ENCODE data around the gene GRIK5.
A peak's percentile ranks its signal among the peaks of the same experiment; 100 is the strongest.
"Not testable (repeated sequence)": the region's sequence is repeated elsewhere in the genome, so short reads cannot be mapped to it uniquely, and the experiment has no call there.

GRIK5 gene

GRCh38 chr19:42069619-42070351 is at the start of gene GRIK5:
Gene GRIK5, minus strand, starts transcription at chr19:42070206. Its CDS starts 4,436 bp downstream, at chr19:42065770.
- no peak for DNase-seq

GRCh38 chr19:42117076-42117475 is 47.1 kb upstream of the GRIK5 start:
- DNase-seq, result no peak

GRCh38 chr19:42116308-42117075 is 46.5 kb upstream of the GRIK5 start:
- DNase-seq, result no peak

- no peak for DNase-seq
Measured at GRCh38 chr19:42115705-42116104, 45.7 kb upstream of the GRIK5 start.

GRCh38 chr19:42115219-42115618 is 45.2 kb upstream of the GRIK5 start:
- DNase-seq, result no peak

GRCh38 chr19:42114412-42114811 is 44.4 kb upstream of the GRIK5 start:
- DNase-seq, result peak; percentile 37

- no peak for DNase-seq
Measured at GRCh38 chr19:42113641-42114348, 43.8 kb upstream of the GRIK5 start.

GRCh38 chr19:42111811-42112210 is 41.8 kb upstream of the GRIK5 start:
- DNase-seq, result no peak

- no peak for DNase-seq
Measured at GRCh38 chr19:42111384-42111783, 41.4 kb upstream of the GRIK5 start.

GRCh38 chr19:42110658-42111057 is 40.7 kb upstream of the GRIK5 start:
- DNase-seq, result no peak

GRCh38 chr19:42109896-42110295 is 39.9 kb upstream of the GRIK5 start:
- DNase-seq, result no peak

GRCh38 chr19:42108527-42109389 is 38.8 kb upstream of the GRIK5 start:
- DNase-seq, result peak; percentile 81

- DNase-seq, result no peak
Measured at GRCh38 chr19:42105368-42105767, 35.4 kb upstream of the GRIK5 start.

GRCh38 chr19:42102877-42103276 is 32.9 kb upstream of the GRIK5 start:
- DNase-seq, result no peak

GRCh38 chr19:42100241-42100640 is 30.2 kb upstream of the GRIK5 start:
- not testable (repeated sequence) for DNase-seq

- no peak for DNase-seq
Measured at GRCh38 chr19:42099336-42099925, 29.4 kb upstream of the GRIK5 start.

- DNase-seq, result no peak
Measured at GRCh38 chr19:42098781-42099180, 28.8 kb upstream of the GRIK5 start.

- no peak for DNase-seq
Measured at GRCh38 chr19:42097461-42097860, 27.5 kb upstream of the GRIK5 start.

- no peak for DNase-seq
Measured at GRCh38 chr19:42096255-42096837, 26.3 kb upstream of the GRIK5 start.

GRCh38 chr19:42095814-42096230 is 25.8 kb upstream of the GRIK5 start:
- DNase-seq, result no peak

- no peak for DNase-seq
Measured at GRCh38 chr19:42095142-42095813, 25.3 kb upstream of the GRIK5 start.

Data from NCI-H2029 treated with DMSO at 0.1 percent for 48 hours (cell line).